HFF-Myc (cell line): ENCODE measurements around the gene ELMO2.
A peak's percentile ranks its signal among the peaks of the same experiment; 100 is the strongest.

ENCODE experiments used
- DNase-seq: peaks from one replicate; pipeline ENCODE4 v3.0.0-alpha.2; 2011; ENCODE audit warnings: low read depth; ENCODE audit errors: extremely low read depth
- H3K4me3 ChIP-seq: replicated peaks from 2 replicates; pipeline ENCODE4 v1.5.1; 2011; ENCODE audit warnings: low read depth, mild to moderate bottlenecking, control low read depth, low read length
- TF ChIP-seq, protein P1 (sequence below): IDR thresholded peaks from 2 replicates; pipeline ENCODE4 v1.5.1; 2012; ENCODE audit warnings: mild to moderate bottlenecking, low read depth, low read length, control low read depth; ENCODE audit errors: missing control alignments

ELMO2 gene

DNA sequence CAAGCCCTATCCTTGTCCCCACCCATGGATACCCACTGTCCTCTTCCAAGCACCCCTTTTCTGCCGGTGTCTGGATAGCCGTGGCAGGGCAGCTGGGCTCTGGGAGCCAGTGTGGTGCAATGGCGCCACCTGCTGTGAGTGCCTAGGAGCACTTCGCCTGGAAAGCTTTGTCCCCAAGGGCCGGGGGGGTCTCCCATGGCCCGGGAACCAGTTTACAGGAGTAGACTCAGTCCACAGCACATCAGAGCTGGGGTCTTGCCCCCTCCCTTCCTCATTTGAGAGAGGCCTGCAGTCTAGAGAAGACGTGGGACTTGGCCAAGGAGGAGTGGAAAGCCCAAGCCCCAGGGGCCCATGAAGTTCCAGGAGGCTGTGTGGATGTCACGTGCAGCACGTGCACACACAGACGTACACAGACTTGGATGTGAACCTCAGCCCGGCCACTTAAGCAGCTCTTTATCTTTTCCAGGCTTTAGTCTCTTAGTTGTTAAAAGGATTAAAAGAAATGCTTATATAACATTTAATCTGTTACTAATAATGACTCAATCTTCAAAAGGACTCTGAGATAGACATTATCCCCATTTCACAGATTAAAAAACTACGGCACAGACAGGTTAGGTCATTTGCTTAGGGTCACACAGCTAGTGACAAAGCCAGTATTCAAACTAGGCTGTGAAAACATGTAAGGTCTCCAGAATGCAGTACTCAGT is 57.2 kb downstream of the ELMO2 start:
- no peak for DNase-seq
- TF ChIP-seq, protein P1, sequence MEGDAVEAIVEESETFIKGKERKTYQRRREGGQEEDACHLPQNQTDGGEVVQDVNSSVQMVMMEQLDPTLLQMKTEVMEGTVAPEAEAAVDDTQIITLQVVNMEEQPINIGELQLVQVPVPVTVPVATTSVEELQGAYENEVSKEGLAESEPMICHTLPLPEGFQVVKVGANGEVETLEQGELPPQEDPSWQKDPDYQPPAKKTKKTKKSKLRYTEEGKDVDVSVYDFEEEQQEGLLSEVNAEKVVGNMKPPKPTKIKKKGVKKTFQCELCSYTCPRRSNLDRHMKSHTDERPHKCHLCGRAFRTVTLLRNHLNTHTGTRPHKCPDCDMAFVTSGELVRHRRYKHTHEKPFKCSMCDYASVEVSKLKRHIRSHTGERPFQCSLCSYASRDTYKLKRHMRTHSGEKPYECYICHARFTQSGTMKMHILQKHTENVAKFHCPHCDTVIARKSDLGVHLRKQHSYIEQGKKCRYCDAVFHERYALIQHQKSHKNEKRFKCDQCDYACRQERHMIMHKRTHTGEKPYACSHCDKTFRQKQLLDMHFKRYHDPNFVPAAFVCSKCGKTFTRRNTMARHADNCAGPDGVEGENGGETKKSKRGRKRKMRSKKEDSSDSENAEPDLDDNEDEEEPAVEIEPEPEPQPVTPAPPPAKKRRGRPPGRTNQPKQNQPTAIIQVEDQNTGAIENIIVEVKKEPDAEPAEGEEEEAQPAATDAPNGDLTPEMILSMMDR: peak; percentile 77
- no peak overlapping the region for H3K4me3 ChIP-seq

DNA sequence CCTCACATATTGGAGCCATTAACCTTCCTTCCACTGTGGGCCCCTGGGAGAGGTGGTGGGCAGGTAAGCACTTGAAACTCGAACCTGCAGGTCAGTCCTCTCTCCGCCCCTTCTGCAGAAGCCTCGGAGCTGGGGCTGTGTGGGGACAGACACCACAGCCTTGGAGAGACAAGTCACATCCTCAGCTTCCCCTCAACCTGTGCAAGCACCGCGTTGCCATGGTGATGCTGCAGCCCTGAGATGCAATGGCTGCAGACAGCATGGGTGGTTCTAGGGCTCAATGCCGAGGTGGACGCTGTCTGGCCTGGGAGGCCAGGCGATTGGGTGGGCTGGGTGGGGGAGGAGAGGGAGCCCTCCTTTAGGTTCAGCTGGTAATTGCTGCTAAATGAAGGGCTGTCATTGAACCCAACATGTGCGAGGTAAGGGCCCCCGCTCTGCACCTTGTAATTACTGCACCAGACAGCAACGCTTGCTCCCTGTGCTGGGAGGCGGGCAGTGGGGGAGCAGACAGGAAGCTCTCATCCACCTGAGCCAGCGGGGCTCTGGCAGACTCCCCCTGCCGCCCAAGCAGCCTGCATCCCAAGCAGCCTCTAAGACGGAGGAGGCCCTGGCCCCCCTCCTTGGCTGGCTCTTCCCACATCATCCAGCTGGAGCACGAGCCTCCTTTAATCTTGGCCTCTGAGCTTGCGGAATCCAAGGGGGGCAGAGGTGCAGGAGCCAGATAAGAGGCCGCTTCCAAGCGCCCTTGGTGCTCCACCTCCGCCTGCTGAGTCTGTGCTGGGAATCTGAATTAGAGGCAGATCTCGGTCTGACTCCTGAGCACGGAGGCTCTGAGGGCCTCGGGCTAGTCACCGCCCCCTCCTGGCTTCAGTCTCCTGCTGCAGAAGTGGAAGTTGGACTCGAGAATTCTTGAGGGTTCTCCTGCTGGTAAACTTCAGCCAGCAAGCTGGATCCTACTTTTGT is 58.3 kb downstream of the ELMO2 start:
- no peak for DNase-seq
- H3K4me3 ChIP-seq: no peak overlapping the region
- TF ChIP-seq, protein P1: no peak

DNA sequence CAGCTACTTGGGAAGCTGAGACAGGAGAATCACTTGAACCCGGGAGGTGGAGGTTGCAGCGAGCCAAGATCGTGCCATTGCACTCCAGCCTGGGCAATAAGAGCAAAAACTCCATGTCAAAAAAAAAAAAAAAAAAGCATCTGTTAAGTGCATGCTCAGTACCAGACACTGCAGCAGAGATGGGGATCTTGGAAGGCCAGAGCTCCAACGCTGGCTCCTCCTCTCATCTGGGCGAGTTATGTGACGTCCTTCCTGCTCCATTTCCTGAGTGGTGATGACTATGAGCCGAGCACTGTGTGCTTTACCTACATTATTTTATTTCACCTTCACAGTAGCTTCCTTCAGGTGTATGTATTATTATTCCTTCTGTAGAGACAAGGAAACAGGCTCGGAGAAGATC is 59.6 kb downstream of the ELMO2 start:
- no peak for DNase-seq
- TF ChIP-seq, protein P1: no peak
- no peak overlapping the region for H3K4me3 ChIP-seq

DNA sequence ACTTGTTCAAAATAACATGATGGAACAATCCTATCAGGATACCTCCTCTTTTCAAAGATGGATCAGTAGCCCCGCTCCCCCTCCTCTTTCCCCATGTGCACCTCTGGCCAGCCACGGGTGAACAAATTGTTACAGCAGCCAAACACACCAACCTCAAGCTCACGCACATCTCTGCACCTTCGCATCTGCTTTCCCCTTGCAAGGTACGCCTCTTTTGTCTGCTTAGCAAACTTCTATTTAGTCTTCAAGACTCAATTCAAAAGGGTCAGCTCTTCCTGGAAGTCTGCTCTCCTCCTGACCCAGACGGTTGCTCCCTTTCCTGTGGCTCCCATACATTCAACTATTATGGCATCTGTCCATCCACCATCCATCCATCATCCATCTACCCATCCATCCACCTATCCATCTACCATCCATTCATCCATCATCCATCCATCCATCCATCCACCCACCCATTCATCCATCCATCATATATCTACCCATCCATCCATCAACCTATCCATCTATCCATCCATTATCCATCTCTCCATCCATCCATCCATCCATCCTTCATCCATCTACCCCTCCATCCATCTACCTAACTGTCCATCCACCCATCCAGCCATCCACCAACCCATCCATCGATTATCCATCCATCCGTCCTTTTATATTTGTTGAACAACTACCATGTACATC is 61.8 kb downstream of the ELMO2 start:
- H3K4me3 ChIP-seq: no peak overlapping the region
- DNase-seq: no peak
- TF ChIP-seq, protein P1: no peak

DNA sequence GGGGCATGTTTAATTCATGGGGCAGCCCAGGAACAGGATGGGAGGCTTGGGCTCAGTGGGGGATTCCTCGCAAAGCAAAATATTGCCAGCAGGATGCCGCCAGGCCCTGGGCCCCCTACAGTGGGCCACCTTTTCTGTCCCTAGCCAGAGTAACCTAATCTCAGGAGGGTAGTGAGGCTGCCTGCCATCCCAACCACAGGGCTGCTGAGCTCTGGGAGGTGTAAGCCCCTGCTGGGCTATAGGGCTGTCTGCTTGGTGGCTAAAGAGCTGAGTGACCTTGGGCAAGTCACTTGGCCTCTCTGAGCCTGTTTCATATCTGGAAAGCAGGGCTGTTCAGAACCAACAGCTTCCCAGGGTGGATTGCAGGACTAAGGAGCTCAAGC is 62.4 kb downstream of the ELMO2 start:
- H3K4me3 ChIP-seq: no peak overlapping the region
- DNase-seq: no peak
- TF ChIP-seq, protein P1: no peak

DNA sequence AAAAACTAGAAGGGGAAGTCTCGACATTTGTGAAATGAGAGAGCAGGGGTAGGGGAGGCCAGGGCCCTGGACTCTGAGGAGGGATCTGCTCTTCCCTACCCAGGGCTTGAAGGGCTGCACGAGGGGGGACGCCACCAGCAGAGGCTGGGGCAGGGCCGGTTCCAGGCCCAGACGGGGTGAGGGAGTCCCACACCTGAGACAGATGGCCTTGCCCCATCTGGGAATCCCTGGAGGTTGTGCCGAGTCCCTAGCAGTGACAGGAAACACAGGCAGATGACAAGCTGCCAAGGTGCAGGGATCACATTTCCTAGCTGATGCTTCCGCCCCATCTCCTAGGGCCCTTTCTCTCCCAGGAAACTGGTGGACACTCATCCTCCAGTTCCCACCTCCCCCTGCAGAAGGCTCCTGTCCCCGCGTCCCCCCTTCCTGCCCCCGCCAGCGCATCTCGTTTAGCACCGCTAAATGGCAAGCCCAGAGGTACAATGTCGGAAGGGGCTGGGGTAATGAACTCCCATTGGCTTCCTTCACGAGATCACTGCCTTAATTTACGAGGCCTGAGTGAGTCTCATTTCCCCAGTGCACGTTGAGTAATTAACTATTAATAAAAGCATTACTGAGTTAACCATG is 63.0 kb downstream of the ELMO2 start:
- no peak for DNase-seq
- TF ChIP-seq, protein P1: no peak
- H3K4me3 ChIP-seq: no peak overlapping the region
